IMR-90 (cell line): ENCODE results near the gene ANKRD24. TPM values are rescaled to one million over a fixed set of nuclear protein-coding genes. Genes with fewer than 3 reads are reported as not detected.

ENCODE experiments used
- ATAC-seq: fragments of 200-7000 bp; cut with Tn5 transposase; 2 replicates; pipeline ENCODE4 v1.9.1; 2020; ENCODE audit warnings: low read depth, mild to moderate bottlenecking, moderate library complexity
- BruUV-seq: library from RNA; stranded (reverse); fragments of 400-500 nt; replicated peaks from 2 replicates; lab custom pipeline; 2021; lab: Mats Ljungman, UMichigan
- CTCF ChIA-PET: fragments of 300-600 bp; formaldehyde crosslinking; extraction: SDS; loops from one replicate; lab custom pipeline; 2021; ENCODE audit warnings: antibody characterized with exemption; lab: Yijun Ruan, JAX
- POLR2A ChIA-PET: fragments of 300-600 bp; sonication (Branson Sonifier 250); formaldehyde crosslinking; loops from one replicate; lab custom pipeline; 2022; ENCODE audit warnings: antibody characterized with exemption; ENCODE audit not compliant: unreplicated experiment; lab: Charles Lee
- DNase-seq: peaks from one replicate; pipeline ENCODE4 v3.0.0; 2013
- H2AFZ ChIP-seq: replicated peaks from 2 replicates; pipeline ENCODE3; 2013; ENCODE audit warnings: low read length, mild to moderate bottlenecking; ENCODE audit not compliant: poor library complexity
- H2AK5ac ChIP-seq: 2 replicates; pipeline ENCODE4 v1.6.1; 2013; ENCODE audit warnings: low read depth, low read length, inconsistent platforms
- H2AK9ac ChIP-seq: replicated peaks from 2 replicates; pipeline ENCODE3; 2013; ENCODE audit warnings: mild to moderate bottlenecking, low read depth, low read length, moderate library complexity; ENCODE audit not compliant: poor library complexity
- H2BK120ac ChIP-seq: 2 replicates; pipeline ENCODE4 v1.6.1; 2013; ENCODE audit warnings: low read depth, low read length, inconsistent platforms
- H2BK15ac ChIP-seq: 3 replicates; pipeline ENCODE4 v1.6.1; 2013; ENCODE audit warnings: low read depth, low read length, inconsistent platforms
- H2BK20ac ChIP-seq: 2 replicates; pipeline ENCODE4 v1.6.1; 2013; ENCODE audit warnings: low read depth, mild to moderate bottlenecking, inconsistent platforms, low read length, moderate library complexity
- H2BK5ac ChIP-seq: 2 replicates; pipeline ENCODE4 v1.6.1; 2013; ENCODE audit warnings: mild to moderate bottlenecking, low read depth, low read length, inconsistent platforms; ENCODE audit not compliant: poor library complexity, severe bottlenecking
- H3K14ac ChIP-seq: replicated peaks from 2 replicates; pipeline ENCODE4 v1.6.1; 2013; ENCODE audit warnings: low read depth, low read length, inconsistent platforms
- H3K18ac ChIP-seq: 2 replicates; pipeline ENCODE4 v1.6.1; 2013; ENCODE audit warnings: low read depth, low read length, control low read depth
- H3K23ac ChIP-seq: 2 replicates; pipeline ENCODE4 v1.6.1; 2013; ENCODE audit warnings: low read depth, low read length, inconsistent platforms
- H3K27ac ChIP-seq: 2 replicates; pipeline ENCODE4 v1.5.1; 2013; ENCODE audit warnings: mild to moderate bottlenecking, control low read depth, low read length; ENCODE audit not compliant: insufficient read depth
- H3K27me3 ChIP-seq: 2 replicates; pipeline ENCODE4 v1.6.1; 2013; ENCODE audit warnings: low read length; ENCODE audit not compliant: control insufficient read depth, insufficient read depth
- H3K36me3 ChIP-seq: 2 replicates; pipeline ENCODE4 v1.6.1; 2013; ENCODE audit warnings: low read length, mixed read lengths; ENCODE audit not compliant: control insufficient read depth, insufficient read depth
- H3K4ac ChIP-seq: 2 replicates; pipeline ENCODE4 v1.6.1; 2013; ENCODE audit warnings: low read depth, low read length, inconsistent platforms
- H3K4me1 ChIP-seq: 2 replicates; pipeline ENCODE4 v1.6.1; 2013; ENCODE audit warnings: low read length, mixed read lengths; ENCODE audit not compliant: control insufficient read depth, insufficient read depth
- H3K4me2 ChIP-seq: 2 replicates; pipeline ENCODE4 v1.6.1; 2013; ENCODE audit warnings: low read depth, mild to moderate bottlenecking, control low read depth, low read length, moderate library complexity
- H3K4me3 ChIP-seq: 2 replicates; pipeline ENCODE4 v1.5.1; 2013; ENCODE audit warnings: low read depth, mild to moderate bottlenecking, control low read depth, low read length, moderate library complexity; ENCODE audit not compliant: insufficient read depth
- H3K56ac ChIP-seq: 2 replicates; pipeline ENCODE4 v1.6.1; 2013; ENCODE audit warnings: low read length, inconsistent platforms; ENCODE audit not compliant: insufficient read depth; ENCODE audit errors: extremely low read depth
- H3K79me1 ChIP-seq, 2 experiments: 2 replicates each; pipeline ENCODE4 v1.6.1; 2013; ENCODE audit warnings: low read length in 2 of 2, inconsistent platforms in 1 of 2, low read depth in 1 of 2
- H3K9ac ChIP-seq: 2 replicates; pipeline ENCODE4 v1.6.1; 2013; ENCODE audit warnings: low read depth, low read length, control low read depth
- H3K9me1 ChIP-seq: 2 replicates; pipeline ENCODE4 v1.6.1; 2013; ENCODE audit warnings: low read length, inconsistent platforms; ENCODE audit not compliant: insufficient read depth
- H3K9me3 ChIP-seq: 2 replicates; pipeline ENCODE4 v1.6.1; 2013; ENCODE audit warnings: low read length; ENCODE audit not compliant: control insufficient read depth, insufficient read depth
- H4K20me1 ChIP-seq: 2 replicates; pipeline ENCODE4 v1.6.1; 2013; ENCODE audit warnings: low read length, inconsistent platforms; ENCODE audit not compliant: insufficient read depth
- H4K5ac ChIP-seq: 2 replicates; pipeline ENCODE4 v1.6.1; 2013; ENCODE audit warnings: mild to moderate bottlenecking, low read depth, low read length, control low read depth
- H4K8ac ChIP-seq, 2 experiments: 2 replicates each; pipeline ENCODE4 v1.6.1; 2013; ENCODE audit warnings: low read depth in 2 of 2, low read length in 2 of 2, control low read depth in 1 of 2, inconsistent platforms in 1 of 2
- H4K91ac ChIP-seq: 2 replicates; pipeline ENCODE4 v1.6.1; 2013; ENCODE audit warnings: low read depth, low read length, inconsistent platforms; ENCODE audit not compliant: insufficient read depth
- BHLHE40 ChIP-seq: fragments of 150-350 bp; IDR thresholded peaks from 2 replicates; pipeline ENCODE4 v1.6.1; 2016; ENCODE audit warnings: mild to moderate bottlenecking, low read depth, low read length
- CEBPB ChIP-seq: IDR thresholded peaks from 2 replicates; pipeline ENCODE4 v1.6.1; 2012; ENCODE audit warnings: low read depth, low read length, improper control_type of control experiment
- CHD1 ChIP-seq: IDR thresholded peaks from 2 replicates; pipeline ENCODE4 v1.6.1; 2012; ENCODE audit warnings: low read depth, low read length, improper control_type of control experiment
- CTCF ChIP-seq: conservative IDR thresholded peaks from 2 replicates; pipeline ENCODE4 v1.5.1; 2012; ENCODE audit warnings: mild to moderate bottlenecking, low read depth, low read length, improper control_type of control experiment
- ELK1 ChIP-seq: fragments of 150-350 bp; IDR thresholded peaks from 2 replicates; pipeline ENCODE4 v1.6.1; 2016; ENCODE audit warnings: low read depth, mild to moderate bottlenecking, low read length, moderate library complexity, borderline replicate concordance
- FOS ChIP-seq: fragments of 150-350 bp; IDR thresholded peaks from 2 replicates; pipeline ENCODE4 v1.6.1; 2016; ENCODE audit warnings: low read depth, low read length
- MAFK ChIP-seq: IDR thresholded peaks from 2 replicates; pipeline ENCODE4 v1.6.1; 2012; ENCODE audit warnings: low read depth, low read length, improper control_type of control experiment
- MAZ ChIP-seq: IDR thresholded peaks from 2 replicates; pipeline ENCODE4 v1.6.1; 2012; ENCODE audit warnings: low read depth, mild to moderate bottlenecking, low read length, improper control_type of control experiment, moderate library complexity, borderline replicate concordance
- MXI1 ChIP-seq: IDR thresholded peaks from 2 replicates; pipeline ENCODE4 v1.6.1; 2012; ENCODE audit warnings: low read depth, mild to moderate bottlenecking, low read length, moderate library complexity, borderline replicate concordance
- NFE2L2 ChIP-seq: fragments of 150-350 bp; IDR thresholded peaks from 2 replicates; pipeline ENCODE4 v1.6.1; 2016; ENCODE audit warnings: low read depth, mild to moderate bottlenecking, low read length
- POLR2A ChIP-seq: IDR thresholded peaks from 2 replicates; pipeline ENCODE4 v1.6.1; 2012; ENCODE audit warnings: mild to moderate bottlenecking, low read depth, low read length
- RAD21 ChIP-seq: IDR thresholded peaks from 2 replicates; pipeline ENCODE4 v1.6.1; 2012; ENCODE audit warnings: low read length, improper control_type of control experiment
- RCOR1 ChIP-seq: IDR thresholded peaks from 2 replicates; pipeline ENCODE4 v1.6.1; 2012; ENCODE audit warnings: mild to moderate bottlenecking, low read length, improper control_type of control experiment; ENCODE audit not compliant: insufficient replicate concordance
- RFX5 ChIP-seq: IDR thresholded peaks from 2 replicates; pipeline ENCODE4 v1.8.0; 2012; ENCODE audit warnings: low read depth, mild to moderate bottlenecking, low read length, moderate library complexity
- SMC3 ChIP-seq: fragments of 150-350 bp; IDR thresholded peaks from 2 replicates; pipeline ENCODE4 v1.6.1; 2016; ENCODE audit warnings: low read depth, mild to moderate bottlenecking, antibody characterized with exemption, low read length, moderate library complexity
- USF2 ChIP-seq: fragments of 150-350 bp; IDR thresholded peaks from 2 replicates; pipeline ENCODE4 v1.6.1; 2017; ENCODE audit warnings: mild to moderate bottlenecking, antibody characterized with exemption, low read length, low read depth
- WGBS, 2 experiments: methylation state at CpG; one replicate each; pipeline versions ENCODE4 v1.1.5 to v1.1.7; 2013; ENCODE audit warnings: missing lambda C conversion rate in 2 of 2; ENCODE audit not compliant: insufficient read length in 1 of 2; ENCODE audit errors: extremely low coverage in 2 of 2; 5-methylcytosine and 5-hydroxymethylcytosine counted together
- dilution Hi-C: fragments of 300-500 bp; cut with HindIII; formaldehyde crosslinking; loops from one replicate; pipeline ENCODE4 v1.14.3; 2018; ENCODE audit warnings: low sequenced_read_pairs; ENCODE audit not compliant: unreplicated experiment
- in situ Hi-C: fragments of 300-500 bp; cut with MboI; formaldehyde crosslinking; loops from 3 replicates; pipeline ENCODE4 v1.14.3; 2019; ENCODE audit warnings: low sequenced_read_pairs, inconsistent platforms, mixed read lengths
- intact Hi-C: fragments of 100-400 bp; cut with micrococcal nuclease; formaldehyde crosslinking; loops from 2 replicates; pipeline ENCODE4 v1.10.0; 2022
- polyA plus RNA-seq, 3 experiments: library from polyadenylated mRNA; depleted of rRNA; stranded (reverse); fragments of >200 nt; gene quantifications; 2 replicates each; pipeline ENCODE4 v1.2.3, GENCODE V29; 2012; ENCODE audit warnings: low replicate concordance in 1 of 3
- total RNA-seq: library from RNA; depleted of rRNA; stranded (reverse); fragments of >200 nt; gene quantifications from 2 replicates; pipeline ENCODE4 v1.2.3, GENCODE V29; 2012

Gene ANKRD24
- total and polyA plus RNA-seq, 2 of the 4 experiments (the other 2 are of a cell fraction), result 0.18 to 0.21 TPM

GRCh38 chr19:4238831-4239230 lies 56.3 kb downstream of the ANKRD24 start:
- Histone ChIP-seq H3K27ac (no peak overlapping the region), H3K27me3 (peaks cover 6% of the 10 kb centered on the region), H3K79me1 (no peaks in the 10 kb centered on the region), H4K8ac (no peak overlapping the region), H4K20me1 (no peaks in the 10 kb centered on the region), H3K36me3 (no peaks in the 10 kb centered on the region), H3K9ac (no peak overlapping the region), H2BK15ac (no peak overlapping the region), H3K23ac (no peak overlapping the region), H3K9me3 (peaks cover 3% of the 10 kb centered on the region), H2AFZ (no peak overlapping the region), H3K9me1 (no peaks in the 10 kb centered on the region), H3K56ac (no peak overlapping the region), H2AK5ac (no peak overlapping the region), H4K5ac (no peak overlapping the region), H4K91ac (no peak overlapping the region), H2BK20ac (no peak overlapping the region), H2BK120ac (no peak overlapping the region), H3K18ac (no peak overlapping the region), H2BK5ac (no peak overlapping the region), H2AK9ac (no peak overlapping the region), H3K4me3 (no peak overlapping the region), H3K4ac (no peak overlapping the region), H3K4me2 (no peak overlapping the region), H3K14ac (no peak overlapping the region), H3K4me1 (no peaks in the 10 kb centered on the region)
- ATAC-seq (no peak), DNase-seq (no peak)
- in situ Hi-C loops (no loop called here), dilution Hi-C loops (no loop called here), intact Hi-C loops (no loop called here)
- no peak for TF ChIP-seq SMC3
- no peak for TF ChIP-seq CTCF
- TF ChIP-seq FOS, result no peak
- no peak for TF ChIP-seq CHD1
- no peak for TF ChIP-seq RAD21
- no peak for TF ChIP-seq RCOR1
- TF ChIP-seq USF2, result no peak
- TF ChIP-seq BHLHE40, result no peak
- TF ChIP-seq MXI1, result no peak
- TF ChIP-seq RFX5, result no peak
- no peak for TF ChIP-seq MAFK
- no peak for TF ChIP-seq CEBPB
- no peak for TF ChIP-seq POLR2A
- no peak for TF ChIP-seq NFE2L2
- TF ChIP-seq MAZ, result no peak
- TF ChIP-seq ELK1, result no peak
- WGBS, 2 experiments, result no CpG with 5 or more reads among the region's 4 CpGs
- POLR2A ChIA-PET, result no interaction called here
- no TSS peak for BruUV-seq
- CTCF ChIA-PET, result no interaction called here
